ENCODE results near the gene MUC22.

DNA sequence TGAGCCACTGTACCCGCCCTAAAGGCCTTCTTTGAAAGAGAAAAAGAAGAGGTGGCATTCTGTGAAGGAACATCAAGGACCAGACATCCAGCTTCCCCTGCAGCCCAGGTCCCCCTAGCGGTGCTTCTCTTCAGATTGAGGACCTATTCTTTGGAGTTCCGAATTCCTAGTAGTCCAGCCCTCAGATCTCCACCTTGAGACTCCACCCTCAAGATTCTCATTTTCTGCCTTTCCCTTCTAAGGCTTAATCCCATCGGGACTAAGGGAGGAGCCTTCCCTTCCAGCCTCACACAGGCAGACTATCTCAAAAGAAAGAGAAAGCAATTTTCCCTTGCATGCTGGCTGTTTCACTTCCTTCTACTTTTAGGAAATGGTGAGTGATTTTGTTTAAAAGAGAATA lies 32.5 kb downstream of the MUC22 start:
- TF ChIP-seq CTCF (IDR thresholded peaks at IDR 0.05; ENCODE audit: low read length) = peak; percentile 65
- no peak for TF ChIP-seq EZH2 (IDR thresholded peaks at IDR 0.05; ENCODE audit: borderline replicate concordance, low read length)
